GM13977 (cell line): ENCODE measurements around the gene SNX20.

Experiments used
- DNase-seq: peaks from one replicate; pipeline ENCODE4 v3.0.0; 2012; ENCODE audit warnings: low spot score
- in situ Hi-C: fragments of 300-500 bp; cut with MboI; formaldehyde crosslinking; loops from one replicate; pipeline ENCODE4 v1.12.0; 2022; ENCODE audit warnings: low sequenced_read_pairs, low pct_unique_long_range_greater_than_20kb, mixed read lengths, inconsistent platforms; ENCODE audit not compliant: unreplicated experiment
- TF ChIP-seq, protein P1 (sequence below): IDR thresholded peaks from 2 replicates; pipeline ENCODE4 v1.5.1; 2012; ENCODE audit warnings: mild to moderate bottlenecking, control low read depth; ENCODE audit not compliant: insufficient read depth; ENCODE audit errors: extremely low read depth, missing control alignments

The SNX20 gene, protein sequence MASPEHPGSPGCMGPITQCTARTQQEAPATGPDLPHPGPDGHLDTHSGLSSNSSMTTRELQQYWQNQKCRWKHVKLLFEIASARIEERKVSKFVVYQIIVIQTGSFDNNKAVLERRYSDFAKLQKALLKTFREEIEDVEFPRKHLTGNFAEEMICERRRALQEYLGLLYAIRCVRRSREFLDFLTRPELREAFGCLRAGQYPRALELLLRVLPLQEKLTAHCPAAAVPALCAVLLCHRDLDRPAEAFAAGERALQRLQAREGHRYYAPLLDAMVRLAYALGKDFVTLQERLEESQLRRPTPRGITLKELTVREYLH

DNA sequence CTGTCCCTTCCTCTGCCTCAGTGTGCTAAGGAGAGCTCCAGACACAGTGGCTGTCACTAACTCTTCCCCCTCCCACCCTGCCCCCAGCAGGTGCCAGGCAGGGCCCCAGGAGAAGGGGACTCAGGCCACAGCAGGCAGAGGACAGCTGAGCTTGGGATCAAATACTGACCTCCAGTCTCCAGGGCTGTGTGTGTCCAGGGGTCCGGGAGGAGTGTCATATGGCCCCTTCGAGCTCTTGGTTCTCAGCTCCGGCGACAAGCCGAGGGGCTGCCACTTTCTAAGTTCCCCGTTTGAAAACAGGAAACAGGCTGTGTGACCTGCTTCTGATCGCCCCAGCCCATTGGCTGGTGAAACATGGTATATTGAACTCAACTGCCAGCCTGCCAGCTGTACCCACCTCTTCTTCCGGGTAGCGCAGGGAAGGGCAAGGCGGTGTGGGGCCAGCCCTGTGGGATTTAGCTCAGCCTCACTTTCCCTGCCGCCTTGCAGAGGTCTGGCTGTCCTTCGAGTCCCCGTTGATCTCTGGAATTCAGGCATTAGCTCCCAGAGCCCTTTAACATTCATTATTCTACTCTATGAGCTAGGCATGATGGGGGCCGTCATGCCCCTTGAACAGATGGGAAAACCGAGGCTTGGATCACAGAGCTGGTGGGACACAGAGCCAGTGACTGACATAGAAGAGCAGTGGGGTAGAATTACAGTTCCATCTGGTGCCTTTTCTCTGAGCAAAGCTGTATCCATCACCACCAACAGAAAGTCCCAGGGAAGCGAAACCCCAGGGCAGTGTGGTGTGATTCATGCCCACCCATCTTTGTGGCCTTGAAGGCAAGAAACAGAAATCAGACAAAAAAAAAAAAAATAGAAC, at the start of gene SNX20:
SNX20 (minus strand) TSS at position 292 of the 865 bp plus-strand sequence. CDS start 3,786 bp downstream, outside the sequence.
- DNase-seq = peak; percentile 72
- in situ Hi-C loops = no loop called here
- TF ChIP-seq, protein P1, sequence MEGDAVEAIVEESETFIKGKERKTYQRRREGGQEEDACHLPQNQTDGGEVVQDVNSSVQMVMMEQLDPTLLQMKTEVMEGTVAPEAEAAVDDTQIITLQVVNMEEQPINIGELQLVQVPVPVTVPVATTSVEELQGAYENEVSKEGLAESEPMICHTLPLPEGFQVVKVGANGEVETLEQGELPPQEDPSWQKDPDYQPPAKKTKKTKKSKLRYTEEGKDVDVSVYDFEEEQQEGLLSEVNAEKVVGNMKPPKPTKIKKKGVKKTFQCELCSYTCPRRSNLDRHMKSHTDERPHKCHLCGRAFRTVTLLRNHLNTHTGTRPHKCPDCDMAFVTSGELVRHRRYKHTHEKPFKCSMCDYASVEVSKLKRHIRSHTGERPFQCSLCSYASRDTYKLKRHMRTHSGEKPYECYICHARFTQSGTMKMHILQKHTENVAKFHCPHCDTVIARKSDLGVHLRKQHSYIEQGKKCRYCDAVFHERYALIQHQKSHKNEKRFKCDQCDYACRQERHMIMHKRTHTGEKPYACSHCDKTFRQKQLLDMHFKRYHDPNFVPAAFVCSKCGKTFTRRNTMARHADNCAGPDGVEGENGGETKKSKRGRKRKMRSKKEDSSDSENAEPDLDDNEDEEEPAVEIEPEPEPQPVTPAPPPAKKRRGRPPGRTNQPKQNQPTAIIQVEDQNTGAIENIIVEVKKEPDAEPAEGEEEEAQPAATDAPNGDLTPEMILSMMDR = no peak

DNA sequence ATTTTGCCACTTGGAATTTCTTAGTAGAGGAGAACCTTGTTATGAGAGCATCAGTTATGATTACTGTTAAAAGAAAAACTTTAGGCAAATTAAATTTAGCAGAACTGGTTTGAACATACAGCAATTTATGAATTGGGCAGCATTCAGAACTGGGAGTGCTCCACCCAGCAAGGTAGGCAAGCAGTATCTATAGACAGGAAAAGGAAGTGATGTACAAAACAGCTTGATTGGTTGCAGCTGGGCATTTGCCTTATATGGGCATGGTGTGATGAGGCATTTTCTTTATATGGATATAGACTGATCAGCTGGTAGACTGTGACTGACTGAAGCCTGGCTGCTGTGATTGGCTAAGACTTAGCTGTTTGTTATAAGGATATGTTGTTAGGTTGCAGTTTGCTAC, 43.2 kb upstream of the SNX20 start:
- TF ChIP-seq, protein P1 = no peak
- no peak for DNase-seq
- in situ Hi-C loops = no loop called here

GRCh38 chr16:50722960-50723359, 41.8 kb upstream of the SNX20 start:
- TF ChIP-seq, protein P1 = no peak
- in situ Hi-C loops = no loop called here
- DNase-seq = no peak

GRCh38 chr16:50722405-50722737, 41.3 kb upstream of the SNX20 start:
- in situ Hi-C loops = no loop called here
- TF ChIP-seq, protein P1 = no peak
- DNase-seq = no peak

DNA sequence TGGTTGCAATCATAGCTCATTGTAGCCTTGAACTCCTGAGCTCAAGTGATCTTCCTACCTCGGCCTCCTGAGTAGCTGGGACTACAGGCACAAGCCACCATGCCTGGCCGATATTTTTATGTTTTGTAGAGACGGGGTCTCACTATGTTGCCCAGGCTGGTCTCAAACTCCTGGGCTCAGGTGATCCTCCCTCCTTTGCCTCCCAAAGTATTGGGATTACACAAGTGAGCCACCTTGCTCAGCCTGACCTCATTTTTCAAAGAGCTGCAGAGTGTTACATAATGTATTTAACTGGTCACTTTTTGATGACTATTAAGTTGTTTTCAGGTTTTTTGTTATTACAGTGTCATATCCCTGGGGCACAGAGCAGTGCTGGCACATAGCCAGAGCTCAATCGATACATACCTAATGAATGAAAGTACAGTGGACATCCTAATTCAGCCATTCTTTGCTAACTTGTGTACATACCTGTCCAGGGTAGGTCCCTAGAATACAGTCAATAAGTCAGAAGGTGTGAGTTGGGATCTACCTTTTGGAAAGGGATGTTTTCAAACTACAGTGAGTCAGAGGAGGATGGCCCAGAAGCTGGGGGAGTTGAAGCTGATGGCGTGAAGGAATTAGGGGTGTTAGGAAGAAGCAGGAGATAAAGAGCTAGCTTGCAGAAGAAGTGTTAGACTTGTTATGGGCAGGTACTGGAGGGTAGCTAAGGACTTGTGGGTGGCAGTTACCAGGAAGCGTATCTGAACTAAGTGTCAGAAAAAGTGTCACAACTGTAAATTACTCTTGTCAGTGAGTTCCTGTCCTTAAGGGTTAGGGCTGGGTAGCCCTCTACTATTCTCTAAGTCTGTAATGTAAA, 40.7 kb upstream of the SNX20 start:
- TF ChIP-seq, protein P1 = no peak
- in situ Hi-C loops = no loop called here
- no peak for DNase-seq
